IMR-90 (cell line): ENCODE data around the gene PSMB5. TPM values are rescaled to one million over a fixed set of nuclear protein-coding genes. Genes with fewer than 3 reads are reported as not detected.

ENCODE experiments used
- ATAC-seq: fragments of 200-7000 bp; cut with Tn5 transposase; 2 replicates; pipeline ENCODE4 v1.9.1; 2020; ENCODE audit warnings: low read depth, mild to moderate bottlenecking, moderate library complexity
- BruUV-seq: library from RNA; stranded (reverse); fragments of 400-500 nt; replicated peaks from 2 replicates; lab custom pipeline; 2021; lab: Mats Ljungman, UMichigan
- CTCF ChIA-PET: fragments of 300-600 bp; formaldehyde crosslinking; extraction: SDS; loops from one replicate; lab custom pipeline; 2021; ENCODE audit warnings: antibody characterized with exemption; lab: Yijun Ruan, JAX
- POLR2A ChIA-PET: fragments of 300-600 bp; sonication (Branson Sonifier 250); formaldehyde crosslinking; loops from one replicate; lab custom pipeline; 2022; ENCODE audit warnings: antibody characterized with exemption; ENCODE audit not compliant: unreplicated experiment; lab: Charles Lee
- DNase-seq: peaks from one replicate; pipeline ENCODE4 v3.0.0; 2013
- H2AFZ ChIP-seq: replicated peaks from 2 replicates; pipeline ENCODE3; 2013; ENCODE audit warnings: low read length, mild to moderate bottlenecking; ENCODE audit not compliant: poor library complexity
- H2AK5ac ChIP-seq: 2 replicates; pipeline ENCODE4 v1.6.1; 2013; ENCODE audit warnings: low read depth, low read length, inconsistent platforms
- H2AK9ac ChIP-seq: replicated peaks from 2 replicates; pipeline ENCODE3; 2013; ENCODE audit warnings: mild to moderate bottlenecking, low read depth, low read length, moderate library complexity; ENCODE audit not compliant: poor library complexity
- H2BK120ac ChIP-seq: 2 replicates; pipeline ENCODE4 v1.6.1; 2013; ENCODE audit warnings: low read depth, low read length, inconsistent platforms
- H2BK15ac ChIP-seq: 3 replicates; pipeline ENCODE4 v1.6.1; 2013; ENCODE audit warnings: low read depth, low read length, inconsistent platforms
- H2BK20ac ChIP-seq: 2 replicates; pipeline ENCODE4 v1.6.1; 2013; ENCODE audit warnings: low read depth, mild to moderate bottlenecking, inconsistent platforms, low read length, moderate library complexity
- H2BK5ac ChIP-seq: 2 replicates; pipeline ENCODE4 v1.6.1; 2013; ENCODE audit warnings: mild to moderate bottlenecking, low read depth, low read length, inconsistent platforms; ENCODE audit not compliant: poor library complexity, severe bottlenecking
- H3K14ac ChIP-seq: replicated peaks from 2 replicates; pipeline ENCODE4 v1.6.1; 2013; ENCODE audit warnings: low read depth, low read length, inconsistent platforms
- H3K18ac ChIP-seq: 2 replicates; pipeline ENCODE4 v1.6.1; 2013; ENCODE audit warnings: low read depth, low read length, control low read depth
- H3K23ac ChIP-seq: 2 replicates; pipeline ENCODE4 v1.6.1; 2013; ENCODE audit warnings: low read depth, low read length, inconsistent platforms
- H3K27ac ChIP-seq: 2 replicates; pipeline ENCODE4 v1.5.1; 2013; ENCODE audit warnings: mild to moderate bottlenecking, control low read depth, low read length; ENCODE audit not compliant: insufficient read depth
- H3K27me3 ChIP-seq: 2 replicates; pipeline ENCODE4 v1.6.1; 2013; ENCODE audit warnings: low read length; ENCODE audit not compliant: control insufficient read depth, insufficient read depth
- H3K36me3 ChIP-seq: 2 replicates; pipeline ENCODE4 v1.6.1; 2013; ENCODE audit warnings: low read length, mixed read lengths; ENCODE audit not compliant: control insufficient read depth, insufficient read depth
- H3K4ac ChIP-seq: 2 replicates; pipeline ENCODE4 v1.6.1; 2013; ENCODE audit warnings: low read depth, low read length, inconsistent platforms
- H3K4me1 ChIP-seq: 2 replicates; pipeline ENCODE4 v1.6.1; 2013; ENCODE audit warnings: low read length, mixed read lengths; ENCODE audit not compliant: control insufficient read depth, insufficient read depth
- H3K4me2 ChIP-seq: 2 replicates; pipeline ENCODE4 v1.6.1; 2013; ENCODE audit warnings: low read depth, mild to moderate bottlenecking, control low read depth, low read length, moderate library complexity
- H3K4me3 ChIP-seq: 2 replicates; pipeline ENCODE4 v1.5.1; 2013; ENCODE audit warnings: low read depth, mild to moderate bottlenecking, control low read depth, low read length, moderate library complexity; ENCODE audit not compliant: insufficient read depth
- H3K56ac ChIP-seq: 2 replicates; pipeline ENCODE4 v1.6.1; 2013; ENCODE audit warnings: low read length, inconsistent platforms; ENCODE audit not compliant: insufficient read depth; ENCODE audit errors: extremely low read depth
- H3K79me1 ChIP-seq, 2 experiments: 2 replicates each; pipeline ENCODE4 v1.6.1; 2013; ENCODE audit warnings: low read length in 2 of 2, inconsistent platforms in 1 of 2, low read depth in 1 of 2
- H3K9ac ChIP-seq: 2 replicates; pipeline ENCODE4 v1.6.1; 2013; ENCODE audit warnings: low read depth, low read length, control low read depth
- H3K9me1 ChIP-seq: 2 replicates; pipeline ENCODE4 v1.6.1; 2013; ENCODE audit warnings: low read length, inconsistent platforms; ENCODE audit not compliant: insufficient read depth
- H3K9me3 ChIP-seq: 2 replicates; pipeline ENCODE4 v1.6.1; 2013; ENCODE audit warnings: low read length; ENCODE audit not compliant: control insufficient read depth, insufficient read depth
- H4K20me1 ChIP-seq: 2 replicates; pipeline ENCODE4 v1.6.1; 2013; ENCODE audit warnings: low read length, inconsistent platforms; ENCODE audit not compliant: insufficient read depth
- H4K5ac ChIP-seq: 2 replicates; pipeline ENCODE4 v1.6.1; 2013; ENCODE audit warnings: mild to moderate bottlenecking, low read depth, low read length, control low read depth
- H4K8ac ChIP-seq, 2 experiments: 2 replicates each; pipeline ENCODE4 v1.6.1; 2013; ENCODE audit warnings: low read depth in 2 of 2, low read length in 2 of 2, control low read depth in 1 of 2, inconsistent platforms in 1 of 2
- H4K91ac ChIP-seq: 2 replicates; pipeline ENCODE4 v1.6.1; 2013; ENCODE audit warnings: low read depth, low read length, inconsistent platforms; ENCODE audit not compliant: insufficient read depth
- BHLHE40 ChIP-seq: fragments of 150-350 bp; IDR thresholded peaks from 2 replicates; pipeline ENCODE4 v1.6.1; 2016; ENCODE audit warnings: mild to moderate bottlenecking, low read depth, low read length
- CEBPB ChIP-seq: IDR thresholded peaks from 2 replicates; pipeline ENCODE4 v1.6.1; 2012; ENCODE audit warnings: low read depth, low read length, improper control_type of control experiment
- FOS ChIP-seq: fragments of 150-350 bp; IDR thresholded peaks from 2 replicates; pipeline ENCODE4 v1.6.1; 2016; ENCODE audit warnings: low read depth, low read length
- MAFK ChIP-seq: IDR thresholded peaks from 2 replicates; pipeline ENCODE4 v1.6.1; 2012; ENCODE audit warnings: low read depth, low read length, improper control_type of control experiment
- MAZ ChIP-seq: IDR thresholded peaks from 2 replicates; pipeline ENCODE4 v1.6.1; 2012; ENCODE audit warnings: low read depth, mild to moderate bottlenecking, low read length, improper control_type of control experiment, moderate library complexity, borderline replicate concordance
- MXI1 ChIP-seq: IDR thresholded peaks from 2 replicates; pipeline ENCODE4 v1.6.1; 2012; ENCODE audit warnings: low read depth, mild to moderate bottlenecking, low read length, moderate library complexity, borderline replicate concordance
- NFE2L2 ChIP-seq: fragments of 150-350 bp; IDR thresholded peaks from 2 replicates; pipeline ENCODE4 v1.6.1; 2016; ENCODE audit warnings: low read depth, mild to moderate bottlenecking, low read length
- POLR2A ChIP-seq: IDR thresholded peaks from 2 replicates; pipeline ENCODE4 v1.6.1; 2012; ENCODE audit warnings: mild to moderate bottlenecking, low read depth, low read length
- RCOR1 ChIP-seq: IDR thresholded peaks from 2 replicates; pipeline ENCODE4 v1.6.1; 2012; ENCODE audit warnings: mild to moderate bottlenecking, low read length, improper control_type of control experiment; ENCODE audit not compliant: insufficient replicate concordance
- RFX5 ChIP-seq: IDR thresholded peaks from 2 replicates; pipeline ENCODE4 v1.8.0; 2012; ENCODE audit warnings: low read depth, mild to moderate bottlenecking, low read length, moderate library complexity
- SMC3 ChIP-seq: fragments of 150-350 bp; IDR thresholded peaks from 2 replicates; pipeline ENCODE4 v1.6.1; 2016; ENCODE audit warnings: low read depth, mild to moderate bottlenecking, antibody characterized with exemption, low read length, moderate library complexity
- USF2 ChIP-seq: fragments of 150-350 bp; IDR thresholded peaks from 2 replicates; pipeline ENCODE4 v1.6.1; 2017; ENCODE audit warnings: mild to moderate bottlenecking, antibody characterized with exemption, low read length, low read depth
- WGBS, 2 experiments: methylation state at CpG; one replicate each; pipeline versions ENCODE4 v1.1.5 to v1.1.7; 2013; ENCODE audit warnings: missing lambda C conversion rate in 2 of 2; ENCODE audit not compliant: insufficient read length in 1 of 2; ENCODE audit errors: extremely low coverage in 2 of 2; 5-methylcytosine and 5-hydroxymethylcytosine counted together
- dilution Hi-C: fragments of 300-500 bp; cut with HindIII; formaldehyde crosslinking; loops from one replicate; pipeline ENCODE4 v1.14.3; 2018; ENCODE audit warnings: low sequenced_read_pairs; ENCODE audit not compliant: unreplicated experiment
- in situ Hi-C: fragments of 300-500 bp; cut with MboI; formaldehyde crosslinking; loops from 3 replicates; pipeline ENCODE4 v1.14.3; 2019; ENCODE audit warnings: low sequenced_read_pairs, inconsistent platforms, mixed read lengths
- intact Hi-C: fragments of 100-400 bp; cut with micrococcal nuclease; formaldehyde crosslinking; loops from 2 replicates; pipeline ENCODE4 v1.10.0; 2022
- polyA plus RNA-seq, 3 experiments: library from polyadenylated mRNA; depleted of rRNA; stranded (reverse); fragments of >200 nt; gene quantifications; 2 replicates each; pipeline ENCODE4 v1.2.3, GENCODE V29; 2012; ENCODE audit warnings: low replicate concordance in 1 of 3
- total RNA-seq: library from RNA; depleted of rRNA; stranded (reverse); fragments of >200 nt; gene quantifications from 2 replicates; pipeline ENCODE4 v1.2.3, GENCODE V29; 2012
- TF ChIP-seq, protein P1 (sequence below): conservative IDR thresholded peaks from 2 replicates; pipeline ENCODE4 v1.5.1; 2012; ENCODE audit warnings: mild to moderate bottlenecking, low read depth, low read length, improper control_type of control experiment
- TF ChIP-seq, protein P2 (sequence below): fragments of 150-350 bp; IDR thresholded peaks from 2 replicates; pipeline ENCODE4 v1.6.1; 2016; ENCODE audit warnings: low read depth, mild to moderate bottlenecking, low read length, moderate library complexity, borderline replicate concordance

The PSMB5 gene
- total and polyA plus RNA-seq, 2 of the 4 experiments (the other 2 are of a cell fraction), result 310 to 321 TPM

DNA sequence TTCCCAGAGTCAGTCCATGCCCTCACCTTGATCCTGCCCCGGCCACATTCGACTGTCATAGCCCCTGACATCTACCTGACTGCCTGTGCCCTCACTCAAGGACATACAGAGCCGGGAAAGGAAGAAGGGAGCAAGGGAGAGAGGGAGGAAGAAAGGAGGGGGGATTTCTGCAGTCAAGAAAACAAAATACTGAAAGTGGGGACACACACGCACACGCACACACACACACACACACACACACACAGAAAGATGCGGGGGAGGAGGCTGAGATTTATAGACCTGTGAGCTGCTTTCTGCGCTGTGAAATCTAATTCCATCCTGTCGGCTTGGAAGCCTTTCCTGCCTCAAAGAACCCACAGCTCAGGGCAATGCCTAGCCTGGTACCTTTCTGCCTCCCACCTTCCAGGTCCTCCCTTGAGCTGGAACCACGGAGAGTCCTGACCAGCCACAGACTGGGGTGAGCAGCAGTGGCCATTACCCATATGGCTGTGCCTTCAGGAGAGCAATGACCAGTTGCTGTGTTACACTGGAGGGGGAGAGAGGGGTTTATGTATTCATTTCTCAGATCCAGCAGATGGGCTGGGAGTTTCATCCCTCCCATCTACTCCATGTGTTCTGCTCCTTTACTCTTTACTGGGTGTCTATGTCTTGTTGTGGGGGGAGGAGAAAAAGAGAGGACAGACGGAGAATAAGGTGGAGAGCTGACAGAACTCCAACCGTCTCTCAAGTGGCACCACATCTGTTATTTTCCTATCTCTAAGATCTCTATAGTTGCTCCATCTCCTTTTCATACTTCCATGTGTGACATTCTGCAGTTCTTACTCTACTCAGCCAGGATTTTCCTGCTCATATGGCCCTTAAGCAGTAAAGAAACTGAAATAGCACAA is 37.7 kb downstream of the PSMB5 start:
- WGBS, 2 experiments, result 60% methylated on average over 2 of the region's 11 CpGs; no CpG with 5 or more reads in 1 of the 2 experiments
- Histone ChIP-seq H3K4me2 (no peak overlapping the region), H2AFZ (peak overlapping the region; percentile 36), H3K56ac (no peak overlapping the region), H2BK20ac (no peak overlapping the region), H3K4me3 (no peak overlapping the region), H3K27ac (no peak overlapping the region), H3K9me1 (no peaks in the 10 kb centered on the region; the same call in 1 of the 2 replicates), H3K27me3 (no peaks in the 10 kb centered on the region; the same call in 1 of the 2 replicates), H4K91ac (no peak overlapping the region), H3K9me3 (no peaks in the 10 kb centered on the region), H2AK9ac (peak overlapping the region; percentile 34), H3K9ac (no peak overlapping the region), H4K5ac (no peak overlapping the region), H3K79me1 (no peaks in the 10 kb centered on the region), H3K14ac (no peak overlapping the region), H2BK5ac (no peak overlapping the region), H2BK15ac (no peak overlapping the region), H4K8ac (no peak overlapping the region), H4K20me1 (no peaks in the 10 kb centered on the region), H3K4me1 (peaks cover 4% of the 10 kb centered on the region), H3K36me3 (no peaks in the 10 kb centered on the region), H3K18ac (no peak overlapping the region), H3K4ac (no peak overlapping the region), H2AK5ac (no peak overlapping the region), H3K23ac (peak overlapping the region; percentile 71; the same call in 1 of the 2 replicates), H2BK120ac (no peak overlapping the region)
- DNase-seq (no peak), ATAC-seq (no peak)
- dilution Hi-C loops (no loop called here), in situ Hi-C loops (no loop called here), intact Hi-C loops (no loop called here)
- POLR2A ChIA-PET, result no interaction called here
- CTCF ChIA-PET, result interaction anchor here (0.6 to 3.2 kb wide), 4 partner anchors 10 to 72 kb away, joined by 4 to 20 read pairs (median 9); partner anchors contain the start of gene CDH24
- no TSS peak for BruUV-seq
- TF ChIP-seq RCOR1 (no peak), MAZ (no peak), RFX5 (no peak), POLR2A (no peak), NFE2L2 (no peak), MAFK (no peak), FOS (no peak), USF2 (no peak), MXI1 (no peak), SMC3 (no peak), CEBPB (no peak), BHLHE40 (no peak)
- TF ChIP-seq, protein P1, sequence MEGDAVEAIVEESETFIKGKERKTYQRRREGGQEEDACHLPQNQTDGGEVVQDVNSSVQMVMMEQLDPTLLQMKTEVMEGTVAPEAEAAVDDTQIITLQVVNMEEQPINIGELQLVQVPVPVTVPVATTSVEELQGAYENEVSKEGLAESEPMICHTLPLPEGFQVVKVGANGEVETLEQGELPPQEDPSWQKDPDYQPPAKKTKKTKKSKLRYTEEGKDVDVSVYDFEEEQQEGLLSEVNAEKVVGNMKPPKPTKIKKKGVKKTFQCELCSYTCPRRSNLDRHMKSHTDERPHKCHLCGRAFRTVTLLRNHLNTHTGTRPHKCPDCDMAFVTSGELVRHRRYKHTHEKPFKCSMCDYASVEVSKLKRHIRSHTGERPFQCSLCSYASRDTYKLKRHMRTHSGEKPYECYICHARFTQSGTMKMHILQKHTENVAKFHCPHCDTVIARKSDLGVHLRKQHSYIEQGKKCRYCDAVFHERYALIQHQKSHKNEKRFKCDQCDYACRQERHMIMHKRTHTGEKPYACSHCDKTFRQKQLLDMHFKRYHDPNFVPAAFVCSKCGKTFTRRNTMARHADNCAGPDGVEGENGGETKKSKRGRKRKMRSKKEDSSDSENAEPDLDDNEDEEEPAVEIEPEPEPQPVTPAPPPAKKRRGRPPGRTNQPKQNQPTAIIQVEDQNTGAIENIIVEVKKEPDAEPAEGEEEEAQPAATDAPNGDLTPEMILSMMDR, result no peak
- TF ChIP-seq, protein P2, sequence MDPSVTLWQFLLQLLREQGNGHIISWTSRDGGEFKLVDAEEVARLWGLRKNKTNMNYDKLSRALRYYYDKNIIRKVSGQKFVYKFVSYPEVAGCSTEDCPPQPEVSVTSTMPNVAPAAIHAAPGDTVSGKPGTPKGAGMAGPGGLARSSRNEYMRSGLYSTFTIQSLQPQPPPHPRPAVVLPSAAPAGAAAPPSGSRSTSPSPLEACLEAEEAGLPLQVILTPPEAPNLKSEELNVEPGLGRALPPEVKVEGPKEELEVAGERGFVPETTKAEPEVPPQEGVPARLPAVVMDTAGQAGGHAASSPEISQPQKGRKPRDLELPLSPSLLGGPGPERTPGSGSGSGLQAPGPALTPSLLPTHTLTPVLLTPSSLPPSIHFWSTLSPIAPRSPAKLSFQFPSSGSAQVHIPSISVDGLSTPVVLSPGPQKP, result no peak
